C4-2B (cell line): ENCODE measurements around the gene C1QL2.

ENCODE experiments used
- ZFX ChIP-seq: fragments of 450-650 bp; IDR thresholded peaks from 2 replicates; pipeline ENCODE4 v1.6.1; 2017
- TF ChIP-seq, protein P1 (sequence below): fragments of 450-650 bp; conservative IDR thresholded peaks from 2 replicates; pipeline ENCODE4 v1.5.1; 2017; ENCODE audit warnings: mild to moderate bottlenecking

DNA sequence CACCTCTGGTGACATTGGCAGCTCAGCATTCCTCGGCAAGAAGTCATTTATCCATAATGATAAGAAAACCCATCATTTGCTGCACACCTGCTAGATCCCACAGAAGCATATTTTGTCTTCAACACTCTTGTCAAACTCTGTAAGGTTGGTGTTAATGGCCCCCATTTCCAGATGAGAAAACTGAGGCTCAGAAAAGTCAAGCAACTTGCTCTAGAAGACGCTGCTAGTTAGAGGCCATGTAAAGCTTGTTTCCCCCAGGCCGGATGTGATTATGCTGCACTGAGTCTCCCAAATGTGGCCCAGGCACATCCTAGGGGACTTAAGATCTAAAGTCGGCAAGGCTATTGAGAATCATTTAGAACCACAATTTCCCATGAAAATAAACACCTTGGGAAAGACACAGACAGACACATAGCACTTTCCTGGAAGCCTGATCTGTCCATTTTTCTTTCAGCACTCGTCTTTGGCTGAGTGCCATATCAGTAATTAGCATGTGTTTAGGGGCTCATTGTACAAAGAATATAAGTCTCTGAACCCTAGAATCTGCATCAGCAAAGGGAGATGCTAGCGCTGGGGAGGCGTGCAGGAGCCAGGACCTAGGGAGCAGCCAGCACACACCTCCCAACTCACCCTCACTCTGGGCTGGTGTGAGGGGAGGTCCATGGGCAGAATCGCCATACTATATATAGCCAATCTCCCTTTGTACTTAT is 39.3 kb downstream of the C1QL2 start:
- TF ChIP-seq, protein P1, sequence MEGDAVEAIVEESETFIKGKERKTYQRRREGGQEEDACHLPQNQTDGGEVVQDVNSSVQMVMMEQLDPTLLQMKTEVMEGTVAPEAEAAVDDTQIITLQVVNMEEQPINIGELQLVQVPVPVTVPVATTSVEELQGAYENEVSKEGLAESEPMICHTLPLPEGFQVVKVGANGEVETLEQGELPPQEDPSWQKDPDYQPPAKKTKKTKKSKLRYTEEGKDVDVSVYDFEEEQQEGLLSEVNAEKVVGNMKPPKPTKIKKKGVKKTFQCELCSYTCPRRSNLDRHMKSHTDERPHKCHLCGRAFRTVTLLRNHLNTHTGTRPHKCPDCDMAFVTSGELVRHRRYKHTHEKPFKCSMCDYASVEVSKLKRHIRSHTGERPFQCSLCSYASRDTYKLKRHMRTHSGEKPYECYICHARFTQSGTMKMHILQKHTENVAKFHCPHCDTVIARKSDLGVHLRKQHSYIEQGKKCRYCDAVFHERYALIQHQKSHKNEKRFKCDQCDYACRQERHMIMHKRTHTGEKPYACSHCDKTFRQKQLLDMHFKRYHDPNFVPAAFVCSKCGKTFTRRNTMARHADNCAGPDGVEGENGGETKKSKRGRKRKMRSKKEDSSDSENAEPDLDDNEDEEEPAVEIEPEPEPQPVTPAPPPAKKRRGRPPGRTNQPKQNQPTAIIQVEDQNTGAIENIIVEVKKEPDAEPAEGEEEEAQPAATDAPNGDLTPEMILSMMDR, result no peak
- TF ChIP-seq ZFX, result no peak
